SIG-M5 treated with dmso at 0.1 percent for 504 hours (cell line): ENCODE data around the gene CDC42EP3.

Source experiments
- DNase-seq: peaks from one replicate; lab custom pipeline; 2025; ENCODE audit not compliant: unreplicated experiment; lab: John Stamatoyannopoulos, UW

Gene CDC42EP3

GRCh38 chr2:37637190-37637860 is 34.1 kb downstream of the CDC42EP3 start:
- DNase-seq: peak; percentile 42

- no peak for DNase-seq
Measured at GRCh38 chr2:37636381-37637066, 34.9 kb downstream of the CDC42EP3 start.

- DNase-seq: peak; percentile 98
Measured at GRCh38 chr2:37635504-37636380, 35.7 kb downstream of the CDC42EP3 start.

- DNase-seq: no peak
Measured at GRCh38 chr2:37634914-37635503, 36.4 kb downstream of the CDC42EP3 start.

GRCh38 chr2:37633845-37634244 is 37.6 kb downstream of the CDC42EP3 start:
- no peak for DNase-seq

- DNase-seq: no peak
Measured at GRCh38 chr2:37633234-37633633, 38.2 kb downstream of the CDC42EP3 start.

- no peak for DNase-seq
Measured at GRCh38 chr2:37632310-37632709, 39.1 kb downstream of the CDC42EP3 start.

- no peak for DNase-seq
Measured at GRCh38 chr2:37631698-37632097, 39.7 kb downstream of the CDC42EP3 start.

- DNase-seq: no peak
Measured at GRCh38 chr2:37631292-37631691, 40.1 kb downstream of the CDC42EP3 start.

GRCh38 chr2:37630776-37631175 is 40.7 kb downstream of the CDC42EP3 start:
- DNase-seq: no peak

GRCh38 chr2:37630301-37630700 is 41.1 kb downstream of the CDC42EP3 start:
- no peak for DNase-seq

GRCh38 chr2:37629529-37629928 is 41.9 kb downstream of the CDC42EP3 start:
- no peak for DNase-seq

- DNase-seq: no peak
Measured at GRCh38 chr2:37627710-37628109, 43.7 kb downstream of the CDC42EP3 start.

GRCh38 chr2:37625796-37626571 is 45.5 kb downstream of the CDC42EP3 start:
- no peak for DNase-seq

GRCh38 chr2:37625156-37625555 is 46.3 kb downstream of the CDC42EP3 start:
- DNase-seq: no peak

- peak; percentile 46 for DNase-seq
Measured at GRCh38 chr2:37623971-37624900, 47.2 kb downstream of the CDC42EP3 start.

GRCh38 chr2:37623406-37623805 is 48.0 kb downstream of the CDC42EP3 start:
- no peak for DNase-seq

GRCh38 chr2:37622450-37623100 is 48.9 kb downstream of the CDC42EP3 start:
- no peak for DNase-seq

- DNase-seq: no peak
Measured at GRCh38 chr2:37621199-37621598, 50.2 kb downstream of the CDC42EP3 start.
